DMS79 (cell line): Measurements from ENCODE around the gene SERHL2.
A peak's percentile ranks its signal among the peaks of the same experiment; 100 is the strongest.
"Not testable (repeated sequence)": the region's sequence is repeated elsewhere in the genome, so short reads cannot be mapped to it uniquely, and the experiment has no call there.

ENCODE experiments used
- DNase-seq: peaks from one replicate; lab custom pipeline; 2025; lab: John Stamatoyannopoulos, UW

The SERHL2 gene

GRCh38 chr22:42575996-42576574, 22.3 kb downstream of the SERHL2 start:
- not testable (repeated sequence) for DNase-seq

GRCh38 chr22:42577141-42577540, 23.4 kb downstream of the SERHL2 start:
- not testable (repeated sequence) for DNase-seq

GRCh38 chr22:42577623-42578240, 24.0 kb downstream of the SERHL2 start:
- no peak for DNase-seq

- DNase-seq = not testable (repeated sequence)
These were observed 26.3 kb downstream of the SERHL2 start for GRCh38 chr22:42580040-42580439.

- DNase-seq = not testable (repeated sequence)
These were observed 27.5 kb downstream of the SERHL2 start for GRCh38 chr22:42581194-42581761.

- DNase-seq = peak; percentile 26
These were observed 28.3 kb downstream of the SERHL2 start for GRCh38 chr22:42581762-42582716.

GRCh38 chr22:42582987-42583386, 29.2 kb downstream of the SERHL2 start:
- DNase-seq = no peak

GRCh38 chr22:42584364-42584940, 30.7 kb downstream of the SERHL2 start:
- no peak for DNase-seq

GRCh38 chr22:42585096-42585495, 31.3 kb downstream of the SERHL2 start:
- no peak for DNase-seq

GRCh38 chr22:42586381-42586780, 32.6 kb downstream of the SERHL2 start:
- no peak for DNase-seq

- DNase-seq = no peak
These were observed 33.9 kb downstream of the SERHL2 start for GRCh38 chr22:42587588-42588175.

- no peak for DNase-seq
These were observed 38.2 kb downstream of the SERHL2 start for GRCh38 chr22:42591987-42592386.

GRCh38 chr22:42595434-42595833, 41.7 kb downstream of the SERHL2 start:
- no peak for DNase-seq

GRCh38 chr22:42596336-42596735, 42.6 kb downstream of the SERHL2 start:
- DNase-seq = no peak

GRCh38 chr22:42596863-42597530, 43.2 kb downstream of the SERHL2 start:
- no peak for DNase-seq

GRCh38 chr22:42601879-42602465, 48.2 kb downstream of the SERHL2 start:
- DNase-seq = no peak

GRCh38 chr22:42602470-42602869, 48.7 kb downstream of the SERHL2 start:
- no peak for DNase-seq

- DNase-seq = no peak
These were observed 49.7 kb downstream of the SERHL2 start for GRCh38 chr22:42603427-42603826.

- no peak for DNase-seq
These were observed 50.6 kb downstream of the SERHL2 start for GRCh38 chr22:42604403-42604802.

- not testable (repeated sequence) for DNase-seq
These were observed 53.9 kb downstream of the SERHL2 start for GRCh38 chr22:42607641-42608040.
